DND-41 (cell line): Measurements from ENCODE around the gene ANO6.

Source experiments
- EZH2 ChIP-seq: IDR thresholded peaks from 3 replicates; pipeline ENCODE4 v1.6.1; 2012; ENCODE audit warnings: borderline replicate concordance, low read depth, mild to moderate bottlenecking, moderate library complexity, low read length, inconsistent platforms; ENCODE audit not compliant: severe bottlenecking
- TF ChIP-seq, protein P1 (sequence below): IDR thresholded peaks from 2 replicates; pipeline ENCODE4 v1.5.1; 2012; ENCODE audit warnings: borderline replicate concordance, low read length, moderate library complexity, mild to moderate bottlenecking; ENCODE audit not compliant: poor library complexity, severe bottlenecking; ENCODE audit errors: extremely low read depth

DNA sequence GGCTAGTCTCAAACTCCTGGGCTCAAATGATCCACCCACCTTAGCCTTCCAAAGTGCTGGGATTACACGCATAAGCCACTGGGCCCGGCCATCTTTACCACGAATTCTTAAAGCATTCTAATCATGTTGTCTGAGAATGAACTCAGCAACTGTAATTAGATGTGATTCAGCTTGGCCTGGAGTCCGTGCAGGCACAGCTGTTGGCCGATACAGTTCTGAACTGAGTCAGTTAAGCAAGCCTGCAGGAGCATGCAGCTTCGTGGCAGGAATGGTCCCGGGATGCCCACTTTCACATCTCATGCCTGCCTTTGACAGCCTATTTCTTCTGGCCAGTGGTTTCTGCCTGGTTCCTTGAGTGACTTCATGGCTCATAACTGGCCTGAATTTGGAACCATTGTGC, 194.1 kb downstream of the ANO6 start:
- TF ChIP-seq, protein P1, sequence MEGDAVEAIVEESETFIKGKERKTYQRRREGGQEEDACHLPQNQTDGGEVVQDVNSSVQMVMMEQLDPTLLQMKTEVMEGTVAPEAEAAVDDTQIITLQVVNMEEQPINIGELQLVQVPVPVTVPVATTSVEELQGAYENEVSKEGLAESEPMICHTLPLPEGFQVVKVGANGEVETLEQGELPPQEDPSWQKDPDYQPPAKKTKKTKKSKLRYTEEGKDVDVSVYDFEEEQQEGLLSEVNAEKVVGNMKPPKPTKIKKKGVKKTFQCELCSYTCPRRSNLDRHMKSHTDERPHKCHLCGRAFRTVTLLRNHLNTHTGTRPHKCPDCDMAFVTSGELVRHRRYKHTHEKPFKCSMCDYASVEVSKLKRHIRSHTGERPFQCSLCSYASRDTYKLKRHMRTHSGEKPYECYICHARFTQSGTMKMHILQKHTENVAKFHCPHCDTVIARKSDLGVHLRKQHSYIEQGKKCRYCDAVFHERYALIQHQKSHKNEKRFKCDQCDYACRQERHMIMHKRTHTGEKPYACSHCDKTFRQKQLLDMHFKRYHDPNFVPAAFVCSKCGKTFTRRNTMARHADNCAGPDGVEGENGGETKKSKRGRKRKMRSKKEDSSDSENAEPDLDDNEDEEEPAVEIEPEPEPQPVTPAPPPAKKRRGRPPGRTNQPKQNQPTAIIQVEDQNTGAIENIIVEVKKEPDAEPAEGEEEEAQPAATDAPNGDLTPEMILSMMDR, result no peak
- TF ChIP-seq EZH2, result no peak
